NB4 (cell line): ENCODE results near the gene TMEM232.

Source experiments
- DNase-seq: peaks from one replicate; pipeline ENCODE4 v3.0.0; 2010; ENCODE audit warnings: low read depth
- H3K4me3 ChIP-seq: one replicate; pipeline ENCODE4 v1.5.1; 2011; ENCODE audit warnings: mild to moderate bottlenecking, low read depth, low read length, moderate library complexity
- MYC ChIP-seq: IDR thresholded peaks from 2 replicates; pipeline ENCODE4 v1.6.1; 2011; ENCODE audit warnings: low read depth, low read length
- POLR2A ChIP-seq: IDR thresholded peaks from 2 replicates; pipeline ENCODE4 v1.6.1; 2011; ENCODE audit warnings: mild to moderate bottlenecking; ENCODE audit not compliant: insufficient read length; ENCODE audit errors: extremely low read depth
- TF ChIP-seq, protein P1 (sequence below): IDR thresholded peaks from 2 replicates; pipeline ENCODE4 v1.6.1; 2011; ENCODE audit warnings: low read depth, low read length
- TF ChIP-seq, protein P2 (sequence below): IDR thresholded peaks from one replicate; pipeline ENCODE4 v1.5.1; 2012; ENCODE audit warnings: low read depth, low read length

The TMEM232 gene

GRCh38 chr5:110478895-110479294 is 247.6 kb downstream of the TMEM232 start:
- no peak overlapping the region for H3K4me3 ChIP-seq
- DNase-seq, result no peak
- TF ChIP-seq, protein P1, sequence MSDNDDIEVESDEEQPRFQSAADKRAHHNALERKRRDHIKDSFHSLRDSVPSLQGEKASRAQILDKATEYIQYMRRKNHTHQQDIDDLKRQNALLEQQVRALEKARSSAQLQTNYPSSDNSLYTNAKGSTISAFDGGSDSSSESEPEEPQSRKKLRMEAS, result no peak
- no peak for TF ChIP-seq MYC
- TF ChIP-seq, protein P2, sequence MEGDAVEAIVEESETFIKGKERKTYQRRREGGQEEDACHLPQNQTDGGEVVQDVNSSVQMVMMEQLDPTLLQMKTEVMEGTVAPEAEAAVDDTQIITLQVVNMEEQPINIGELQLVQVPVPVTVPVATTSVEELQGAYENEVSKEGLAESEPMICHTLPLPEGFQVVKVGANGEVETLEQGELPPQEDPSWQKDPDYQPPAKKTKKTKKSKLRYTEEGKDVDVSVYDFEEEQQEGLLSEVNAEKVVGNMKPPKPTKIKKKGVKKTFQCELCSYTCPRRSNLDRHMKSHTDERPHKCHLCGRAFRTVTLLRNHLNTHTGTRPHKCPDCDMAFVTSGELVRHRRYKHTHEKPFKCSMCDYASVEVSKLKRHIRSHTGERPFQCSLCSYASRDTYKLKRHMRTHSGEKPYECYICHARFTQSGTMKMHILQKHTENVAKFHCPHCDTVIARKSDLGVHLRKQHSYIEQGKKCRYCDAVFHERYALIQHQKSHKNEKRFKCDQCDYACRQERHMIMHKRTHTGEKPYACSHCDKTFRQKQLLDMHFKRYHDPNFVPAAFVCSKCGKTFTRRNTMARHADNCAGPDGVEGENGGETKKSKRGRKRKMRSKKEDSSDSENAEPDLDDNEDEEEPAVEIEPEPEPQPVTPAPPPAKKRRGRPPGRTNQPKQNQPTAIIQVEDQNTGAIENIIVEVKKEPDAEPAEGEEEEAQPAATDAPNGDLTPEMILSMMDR, result no peak
- no peak for TF ChIP-seq POLR2A

DNA sequence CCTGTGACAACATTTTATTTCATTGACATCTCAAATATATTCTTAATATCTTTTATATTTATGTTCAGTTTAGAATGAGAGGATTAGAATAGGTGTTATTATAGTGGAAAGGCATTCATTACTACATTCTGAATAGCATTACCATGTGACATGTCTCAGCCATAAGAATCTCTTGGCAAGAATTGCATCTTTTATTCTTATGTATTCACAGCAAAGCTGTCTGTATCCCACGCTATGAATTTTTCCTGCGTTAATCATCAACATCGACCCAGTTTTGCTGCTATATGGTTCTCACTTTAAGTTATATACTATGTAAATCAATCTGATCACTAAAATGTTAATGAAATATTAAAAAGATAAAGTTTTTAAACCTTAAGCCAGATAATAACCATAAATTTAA is 248.6 kb downstream of the TMEM232 start:
- no peak for DNase-seq
- TF ChIP-seq, protein P2, result no peak
- TF ChIP-seq, protein P1, result no peak
- TF ChIP-seq MYC, result no peak
- H3K4me3 ChIP-seq, result no peak overlapping the region

DNA sequence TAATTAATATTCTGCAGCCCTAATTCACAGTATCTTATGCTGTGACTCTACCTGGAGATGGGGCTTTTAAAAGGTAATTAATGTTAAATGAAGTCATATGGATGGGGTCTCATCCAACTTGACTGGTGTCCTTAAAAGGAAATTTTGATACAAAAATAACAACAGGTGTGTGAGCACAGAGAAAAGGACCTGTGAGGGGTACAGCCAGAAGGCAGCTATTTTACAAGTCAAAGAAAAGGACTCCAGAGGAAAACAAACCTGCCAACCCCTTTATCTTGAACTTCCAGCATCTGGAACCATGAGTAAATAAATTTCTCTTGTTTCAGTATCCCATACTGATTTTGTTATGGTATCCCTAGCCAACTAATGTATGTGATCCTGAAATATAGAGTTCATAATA is 250.3 kb downstream of the TMEM232 start:
- no peak for DNase-seq
- no peak overlapping the region for H3K4me3 ChIP-seq
- no peak for TF ChIP-seq MYC
- TF ChIP-seq POLR2A, result no peak
- TF ChIP-seq, protein P1, result no peak
- TF ChIP-seq, protein P2, result no peak

DNA sequence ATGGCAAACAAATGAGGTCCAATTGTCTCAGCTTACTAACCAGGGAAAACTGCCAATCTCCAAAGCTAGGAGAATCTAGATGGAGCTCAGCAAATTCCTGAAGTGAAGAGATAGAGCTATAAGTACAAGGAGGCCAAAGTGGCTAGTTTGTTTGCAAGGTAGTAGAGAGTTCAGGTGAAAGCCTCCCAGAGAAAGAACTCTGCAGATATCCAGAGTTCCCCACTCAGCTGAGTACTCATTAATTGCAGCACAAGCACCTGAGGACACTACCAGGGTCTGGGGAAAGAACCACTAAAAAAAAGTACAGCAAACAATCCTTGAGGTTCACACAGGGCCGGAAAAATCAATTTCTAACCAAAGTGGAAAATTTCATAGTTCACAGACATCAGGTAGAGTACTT is 250.9 kb downstream of the TMEM232 start:
- TF ChIP-seq, protein P1, result no peak
- TF ChIP-seq POLR2A (no peak), MYC (no peak)
- TF ChIP-seq, protein P2, result no peak
- DNase-seq, result no peak

DNA sequence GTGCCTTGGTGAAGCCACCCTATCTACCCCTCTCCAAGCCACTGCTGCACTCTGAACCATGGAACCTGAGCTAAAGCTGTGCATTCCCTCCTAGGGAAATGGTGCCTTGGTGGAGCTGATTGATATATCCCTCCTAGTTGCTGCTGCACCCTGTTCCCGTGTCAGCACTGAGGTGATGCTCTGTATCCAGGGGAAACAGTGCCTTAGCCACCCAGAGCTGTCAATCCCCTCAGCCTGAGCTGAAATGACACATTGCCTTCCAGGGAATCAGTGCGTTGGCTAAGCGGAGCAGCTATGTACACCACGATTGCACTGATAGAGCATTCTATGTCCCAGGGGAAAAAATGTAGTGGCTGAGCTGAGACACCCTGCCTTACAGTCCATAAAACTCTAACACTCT is 257.0 kb downstream of the TMEM232 start:
- H3K4me3 ChIP-seq, result no peak overlapping the region
- TF ChIP-seq POLR2A (no peak), MYC (no peak)
- TF ChIP-seq, protein P2, result no peak
- TF ChIP-seq, protein P1, result no peak
- no peak for DNase-seq

More for the DNA sequence above, 250.9 kb downstream of the TMEM232 start:
- no peak overlapping the region for H3K4me3 ChIP-seq

DNA sequence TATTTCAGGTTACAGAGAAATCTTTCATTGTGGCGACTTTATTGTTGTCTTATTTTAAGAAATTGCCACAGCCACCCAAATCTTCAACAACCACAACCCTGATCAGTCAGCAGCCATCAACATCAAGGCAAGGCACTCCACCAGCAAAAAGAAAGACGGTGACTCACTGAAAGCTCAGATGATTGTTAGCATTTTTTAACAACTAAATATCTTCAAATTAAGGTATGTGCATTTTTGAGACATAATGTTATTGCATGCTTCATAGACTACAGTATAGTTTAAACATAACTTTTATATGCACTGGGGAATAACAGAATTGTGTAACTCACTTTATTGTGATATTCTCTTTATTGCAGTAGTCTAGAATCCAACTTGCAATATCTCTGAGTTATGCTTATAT is 263.4 kb downstream of the TMEM232 start:
- TF ChIP-seq, protein P1, result no peak
- TF ChIP-seq POLR2A, result no peak
- TF ChIP-seq MYC, result no peak
- TF ChIP-seq, protein P2, result no peak
- no peak overlapping the region for H3K4me3 ChIP-seq
- no peak for DNase-seq
